Measurements from ENCODE around the gene CTRB1.
"Not testable (repeated sequence)": the region's sequence is repeated elsewhere in the genome, so short reads cannot be mapped to it uniquely, and the experiment has no call there.

GRCh38 chr16:75269358-75269757 lies 50.6 kb downstream of the CTRB1 start:
- TF ChIP-seq CTCF (conservative IDR thresholded peaks at IDR 0.05 in 1 of 2, IDR thresholded peaks at IDR 0.05 in 1 of 2; ENCODE audit: extremely low read depth in 1 of 2, insufficient read depth in 1 of 2, low read depth in 1 of 2, low read length in 2 of 2); EZH2 (IDR thresholded peaks at IDR 0.05; ENCODE audit: borderline replicate concordance, low read length): not testable (repeated sequence)

Measured in mammary epithelial cell (primary cell).